AG04450 (cell line): ENCODE measurements around the gene ABLIM2. TPM values are rescaled to one million over a fixed set of nuclear protein-coding genes. Genes with fewer than 3 reads are reported as not detected.

Source experiments
- CTCF ChIA-PET: fragments of 300-600, 350-600 bp; formaldehyde crosslinking; extraction: SDS; loops from one replicate; lab custom pipeline; 2022; ENCODE audit warnings: antibody characterized with exemption, inconsistent platforms; lab: Charles Lee
- POLR2A ChIA-PET: fragments of 350-600 bp; formaldehyde crosslinking; extraction: SDS; loops from one replicate; lab custom pipeline; 2021; ENCODE audit warnings: antibody characterized with exemption, inconsistent platforms; lab: Yijun Ruan, JAX
- DNase-seq: peaks from one replicate; pipeline ENCODE4 v3.0.0-alpha.2; 2011; ENCODE audit warnings: low read depth, low spot score
- H3K27ac ChIP-seq: one replicate; pipeline ENCODE4 v1.5.1; 2012; ENCODE audit warnings: low read depth, low read length, control low read depth
- H3K27me3 ChIP-seq: one replicate; pipeline ENCODE4 v1.6.0; 2012; ENCODE audit warnings: low read length; ENCODE audit not compliant: control insufficient read depth, insufficient read depth
- H3K4me3 ChIP-seq: 2 replicates; pipeline ENCODE4 v1.5.1; 2011; ENCODE audit warnings: mild to moderate bottlenecking, low read depth, low read length, control low read depth
- H3K9me3 ChIP-seq: 2 replicates; pipeline ENCODE4 v1.5.1; 2012; ENCODE audit warnings: low read length; ENCODE audit not compliant: control insufficient read depth, insufficient read depth
- CTCF ChIP-seq: IDR thresholded peaks from 2 replicates; pipeline ENCODE4 v1.5.1; 2011; ENCODE audit warnings: low read depth, low read length, control low read depth, inconsistent platforms
- polyA plus RNA-seq: library from polyadenylated mRNA; depleted of rRNA; stranded (reverse); fragments of >200 nt; gene quantifications from 2 replicates; pipeline ENCODE4 v1.2.3, GENCODE V29; 2011

ABLIM2 gene
- polyA plus RNA-seq, 1 experiment, result not detected

- POLR2A ChIA-PET, result no interaction called here
- no peak overlapping the region for H3K27ac ChIP-seq
- no peak for DNase-seq
- peaks cover 65% of the 10 kb centered on the region for H3K27me3 ChIP-seq
- TF ChIP-seq CTCF, result no peak
- no peak overlapping the region for H3K4me3 ChIP-seq
- H3K9me3 ChIP-seq, result no peaks in the 10 kb centered on the region
- CTCF ChIA-PET, result no interaction called here
These were observed 82.6 kb downstream of the ABLIM2 start for GRCh38 chr4:8076023-8076422.

- TF ChIP-seq CTCF, result no peak
- Histone ChIP-seq H3K27ac (no peak overlapping the region), H3K9me3 (no peaks in the 10 kb centered on the region), H3K27me3 (peaks cover 63% of the 10 kb centered on the region), H3K4me3 (no peak overlapping the region)
- POLR2A ChIA-PET, result no interaction called here
- CTCF ChIA-PET, result no interaction called here
- no peak for DNase-seq
These were observed 85.3 kb downstream of the ABLIM2 start for GRCh38 chr4:8073206-8073863.

- ChIA-PET CTCF (no interaction called here), POLR2A (no interaction called here)
- H3K4me3 ChIP-seq, result no peak overlapping the region
- TF ChIP-seq CTCF, result no peak
- H3K27me3 ChIP-seq, result peaks cover 56% of the 10 kb centered on the region
- no peaks in the 10 kb centered on the region; the same call in 1 of the 2 replicates for H3K9me3 ChIP-seq
- no peak for DNase-seq
- H3K27ac ChIP-seq, result no peak overlapping the region
These were observed 86.2 kb downstream of the ABLIM2 start for GRCh38 chr4:8072235-8072968.

- no peak overlapping the region for H3K4me3 ChIP-seq
- no peaks in the 10 kb centered on the region; the same call in 1 of the 2 replicates for H3K9me3 ChIP-seq
- DNase-seq, result no peak
- ChIA-PET CTCF (no interaction called here), POLR2A (no interaction called here)
- H3K27me3 ChIP-seq, result peaks cover 57% of the 10 kb centered on the region
- TF ChIP-seq CTCF, result no peak
- H3K27ac ChIP-seq, result no peak overlapping the region
These were observed 86.8 kb downstream of the ABLIM2 start for GRCh38 chr4:8071766-8072165.
